ENCODE data around the gene ITPA. TPM values are rescaled to one million over a fixed set of nuclear protein-coding genes. Genes with fewer than 3 reads are reported as not detected.

ITPA gene
- total and polyA plus RNA-seq, 10 of the 15 experiments (the other 5 are each of a cell fraction or from before 2014, with no cell fraction given): 5.5 to 124 (median 66.3) TPM

- no peak for TF ChIP-seq E4F1 (IDR thresholded peaks at IDR 0.05; ENCODE audit: borderline replicate concordance, partially characterized antibody)
- TF ChIP-seq REST (IDR thresholded peaks at IDR 0.05; ENCODE audit: low read depth, low read length): no peak
- TF ChIP-seq WRNIP1 (IDR thresholded peaks at IDR 0.05; ENCODE audit: borderline replicate concordance, low read depth, low read length): no peak
- TF ChIP-seq STAT3 (IDR thresholded peaks at IDR 0.05; ENCODE audit: low read depth, low read length): no peak
- TF ChIP-seq, protein P1, sequence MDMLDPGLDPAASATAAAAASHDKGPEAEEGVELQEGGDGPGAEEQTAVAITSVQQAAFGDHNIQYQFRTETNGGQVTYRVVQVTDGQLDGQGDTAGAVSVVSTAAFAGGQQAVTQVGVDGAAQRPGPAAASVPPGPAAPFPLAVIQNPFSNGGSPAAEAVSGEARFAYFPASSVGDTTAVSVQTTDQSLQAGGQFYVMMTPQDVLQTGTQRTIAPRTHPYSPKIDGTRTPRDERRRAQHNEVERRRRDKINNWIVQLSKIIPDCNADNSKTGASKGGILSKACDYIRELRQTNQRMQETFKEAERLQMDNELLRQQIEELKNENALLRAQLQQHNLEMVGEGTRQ (IDR thresholded peaks at IDR 0.05; ENCODE audit: borderline replicate concordance, low read depth, low read length): no peak
- TF ChIP-seq TCF3 (IDR thresholded peaks at IDR 0.05; ENCODE audit: borderline replicate concordance, insufficient read depth, low read depth, low read length): no peak
- no peak for TF ChIP-seq ZNF274 (IDR thresholded peaks at IDR 0.05; ENCODE audit: insufficient read depth, insufficient read length)
- TF ChIP-seq, protein P2, sequence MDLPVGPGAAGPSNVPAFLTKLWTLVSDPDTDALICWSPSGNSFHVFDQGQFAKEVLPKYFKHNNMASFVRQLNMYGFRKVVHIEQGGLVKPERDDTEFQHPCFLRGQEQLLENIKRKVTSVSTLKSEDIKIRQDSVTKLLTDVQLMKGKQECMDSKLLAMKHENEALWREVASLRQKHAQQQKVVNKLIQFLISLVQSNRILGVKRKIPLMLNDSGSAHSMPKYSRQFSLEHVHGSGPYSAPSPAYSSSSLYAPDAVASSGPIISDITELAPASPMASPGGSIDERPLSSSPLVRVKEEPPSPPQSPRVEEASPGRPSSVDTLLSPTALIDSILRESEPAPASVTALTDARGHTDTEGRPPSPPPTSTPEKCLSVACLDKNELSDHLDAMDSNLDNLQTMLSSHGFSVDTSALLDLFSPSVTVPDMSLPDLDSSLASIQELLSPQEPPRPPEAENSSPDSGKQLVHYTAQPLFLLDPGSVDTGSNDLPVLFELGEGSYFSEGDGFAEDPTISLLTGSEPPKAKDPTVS (IDR thresholded peaks at IDR 0.05; ENCODE audit: low read depth, low read length): no peak
These were observed 44.4 kb upstream of the ITPA start (continued) for GRCh38 chr20:3164763-3165410.
